Smooth muscle cell of the pulmonary artery (primary cell): Measurements from ENCODE around the gene AS3MT. TPM values are rescaled to one million over a fixed set of nuclear protein-coding genes. Genes with fewer than 3 reads are reported as not detected.

ENCODE experiments used
- total RNA-seq: library from RNA; depleted of rRNA; stranded (reverse); fragments of >200 nt; gene quantifications from 2 replicates; pipeline ENCODE4 v1.2.3, GENCODE V29; 2014

The AS3MT gene, protein sequence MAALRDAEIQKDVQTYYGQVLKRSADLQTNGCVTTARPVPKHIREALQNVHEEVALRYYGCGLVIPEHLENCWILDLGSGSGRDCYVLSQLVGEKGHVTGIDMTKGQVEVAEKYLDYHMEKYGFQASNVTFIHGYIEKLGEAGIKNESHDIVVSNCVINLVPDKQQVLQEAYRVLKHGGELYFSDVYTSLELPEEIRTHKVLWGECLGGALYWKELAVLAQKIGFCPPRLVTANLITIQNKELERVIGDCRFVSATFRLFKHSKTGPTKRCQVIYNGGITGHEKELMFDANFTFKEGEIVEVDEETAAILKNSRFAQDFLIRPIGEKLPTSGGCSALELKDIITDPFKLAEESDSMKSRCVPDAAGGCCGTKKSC
- 5.0 and 6.9 TPM in 2 replicates for total RNA-seq

DNA sequence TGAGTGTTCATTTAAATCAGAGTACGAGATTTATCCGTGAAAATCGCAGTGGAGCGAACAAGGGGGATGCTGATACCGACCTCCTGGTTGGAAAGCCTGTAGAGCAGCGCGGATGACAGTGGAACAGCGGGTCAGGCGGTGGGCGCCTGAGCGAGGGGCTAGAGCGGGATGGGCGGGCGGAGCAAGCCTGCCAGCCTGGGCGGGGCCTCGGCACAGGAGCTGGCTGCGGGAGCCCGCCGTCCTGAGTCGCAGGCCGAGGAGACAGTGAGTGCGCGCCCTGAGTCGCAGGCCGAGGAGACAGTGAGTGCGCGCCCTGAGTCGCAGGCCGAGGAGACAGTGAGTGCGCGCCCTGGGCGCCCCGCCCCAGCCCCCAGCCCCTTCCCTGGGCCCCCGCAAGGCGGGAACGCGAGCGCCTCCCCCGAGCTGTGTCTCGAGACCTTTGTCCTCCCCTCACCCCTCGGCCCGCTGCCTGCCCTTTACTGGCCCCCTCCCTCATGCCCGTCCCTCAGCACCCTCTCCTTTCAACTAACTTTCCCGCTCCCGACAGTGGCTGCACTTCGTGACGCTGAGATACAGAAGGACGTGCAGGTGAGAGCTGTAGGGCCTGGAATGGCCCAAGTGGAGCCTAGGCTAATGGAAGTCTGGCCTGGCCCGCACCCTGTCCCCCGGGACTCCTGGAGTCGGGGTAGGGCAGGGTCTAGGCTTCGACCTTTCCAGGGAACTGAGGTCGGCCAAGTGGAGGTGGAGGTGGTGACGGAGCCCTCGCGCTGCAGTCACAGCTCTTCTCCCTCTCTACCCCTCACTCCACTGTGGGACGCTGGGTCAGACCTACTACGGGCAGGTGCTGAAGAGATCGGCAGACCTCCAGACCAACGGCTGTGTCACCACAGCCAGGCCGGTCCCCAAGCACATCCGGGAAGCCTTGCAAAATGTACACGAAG is at the start of gene AS3MT:
Gene AS3MT (plus strand): TSS at position 213 of the 941 bp plus-strand sequence. CDS start 123 bp downstream, at position 336.

DNA sequence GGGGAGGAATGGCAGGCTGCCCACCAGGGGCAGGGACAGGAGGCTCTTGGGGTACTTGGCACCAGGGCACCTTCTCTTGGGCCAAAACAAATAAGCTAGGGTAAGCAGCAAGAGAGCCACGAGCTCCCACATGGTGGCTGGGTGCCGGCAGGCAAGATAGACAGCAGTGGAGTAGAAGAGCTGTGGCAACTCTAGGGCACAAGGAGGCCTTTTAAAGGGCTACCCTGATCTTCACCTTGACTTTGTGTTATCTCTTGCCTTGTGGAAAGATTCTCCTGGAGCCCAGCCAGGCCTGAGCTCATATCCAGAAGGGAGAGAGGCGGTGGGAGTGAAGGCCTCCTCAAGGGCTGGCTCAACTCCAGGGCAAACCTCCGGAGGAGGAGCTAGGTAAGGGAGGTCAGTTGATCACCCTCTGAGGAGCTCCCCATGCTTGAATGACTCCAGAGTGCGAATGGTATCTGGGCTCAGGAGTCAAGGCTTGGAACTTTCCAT is 32.0 kb upstream of the AS3MT start, which contains the start of gene CYP17A1:
Gene CYP17A1 (minus strand): TSS at position 184 of the 492 bp plus-strand sequence. CDS start 52 bp downstream, at position 132.

DNA sequence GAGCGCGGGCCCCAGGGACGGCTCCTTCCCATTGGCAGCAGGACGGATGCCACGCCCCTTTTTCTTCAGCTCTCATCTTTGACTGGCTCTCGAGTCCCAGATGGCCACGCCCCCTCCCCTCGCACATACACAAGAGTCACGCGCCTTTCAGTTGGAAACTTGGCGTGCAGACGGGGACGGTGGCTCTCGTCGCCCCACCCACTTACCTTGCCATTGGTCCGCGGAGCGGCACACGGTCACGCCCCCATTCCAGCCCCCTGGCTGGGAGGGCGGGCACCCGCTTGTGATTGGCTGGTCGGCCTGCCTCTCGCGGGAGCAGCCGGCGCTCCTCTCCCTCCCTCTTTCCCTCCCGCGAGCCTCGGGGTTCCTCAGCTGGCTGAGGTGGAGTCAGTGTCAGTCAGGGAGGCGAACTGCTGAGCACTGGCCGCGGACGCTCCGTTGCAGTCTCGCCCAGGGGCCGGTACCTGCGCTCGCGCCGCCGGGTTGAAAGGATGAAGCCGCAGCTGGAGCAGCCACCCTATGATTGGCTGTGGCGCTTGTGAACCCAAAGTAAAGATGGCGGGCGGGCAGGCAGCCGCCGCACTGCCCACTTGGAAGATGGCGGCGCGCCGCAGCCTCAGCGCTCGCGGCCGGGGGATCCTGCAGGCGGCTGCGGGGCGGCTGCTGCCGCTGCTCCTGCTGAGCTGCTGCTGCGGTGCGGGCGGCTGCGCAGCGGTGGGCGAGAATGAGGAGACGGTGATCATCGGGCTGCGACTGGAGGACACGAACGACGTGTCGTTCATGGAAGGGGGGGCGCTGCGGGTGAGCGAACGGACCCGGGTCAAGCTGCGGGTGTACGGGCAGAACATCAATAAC is 48.9 kb downstream of the AS3MT start, which contains the start of gene CNNM2:
Gene CNNM2 (plus strand): TSS at position 333 of the 855 bp plus-strand sequence. CDS start 187 bp downstream, at position 520.

Other genes starting within 250 kb of the AS3MT start
- gene TRIM8, start 225.0 kb upstream of the AS3MT start, total RNA-seq: 91.0 and 138 TPM in 2 replicates
- gene ARL3, start 155.1 kb upstream of the AS3MT start, total RNA-seq: 5.3 and 7.2 TPM in 2 replicates
- gene SFXN2, start 154.8 kb upstream of the AS3MT start, total RNA-seq: 6.4 and 6.7 TPM in 2 replicates
- gene WBP1L, start 125.5 kb upstream of the AS3MT start, total RNA-seq: 80.4 and 91.5 TPM in 2 replicates
- gene CYP17A1, start 32.1 kb upstream of the AS3MT start, total RNA-seq: not detected in 2 replicates
- 11.1 and 27.8 TPM in 2 replicates for gene BORCS7, start 15.2 kb upstream of the AS3MT start, total RNA-seq
- gene CNNM2, start 48.8 kb downstream of the AS3MT start, total RNA-seq: 16.0 and 20.5 TPM in 2 replicates